Mesothelial cell of epicardium (in vitro differentiated cells): ENCODE measurements around the gene RAB8A. TPM values are rescaled to one million over a fixed set of nuclear protein-coding genes. Genes with fewer than 3 reads are reported as not detected.

Experiments
- DNase-seq, 2 experiments: peaks; one replicate each; pipeline ENCODE4 v3.0.0; 2021; ENCODE audit warnings: low spot score in 2 of 2; ENCODE audit not compliant: unreplicated experiment in 2 of 2
- H3K27ac Mint-ChIP-seq: 2 replicates; pipeline ENCODE4 v1.8.0; 2021; ENCODE audit warnings: mixed read lengths
- H3K27me3 Mint-ChIP-seq: 2 replicates; pipeline ENCODE4 v1.8.0; 2021; ENCODE audit warnings: low read depth, mixed read lengths
- H3K36me3 Mint-ChIP-seq: 2 replicates; pipeline ENCODE4 v1.8.0; 2021; ENCODE audit warnings: mixed read lengths
- H3K4me1 Mint-ChIP-seq: 2 replicates; pipeline ENCODE4 v1.8.0; 2021; ENCODE audit warnings: mixed read lengths
- H3K4me3 Mint-ChIP-seq: 2 replicates; pipeline ENCODE4 v1.8.0; 2021; ENCODE audit warnings: mild to moderate bottlenecking, moderate library complexity, mixed read lengths
- H3K9me3 Mint-ChIP-seq: 2 replicates; pipeline ENCODE4 v1.8.0; 2021; ENCODE audit warnings: mixed read lengths
- total RNA-seq: library from RNA; stranded (reverse); gene quantifications from 3 replicates; pipeline ENCODE4 v1.2.1, GENCODE V29; 2021
- TF ChIP-seq, protein P1 (sequence below): fragments of 200-600 bp; sonication (generic); IDR thresholded peaks from one replicate; pipeline ENCODE4 v1.5.0; 2021; ENCODE audit warnings: antibody characterized with exemption; ENCODE audit not compliant: unreplicated experiment

The RAB8A gene
- total RNA-seq, 1 donor from 2014 or later: 69.4 TPM

DNA sequence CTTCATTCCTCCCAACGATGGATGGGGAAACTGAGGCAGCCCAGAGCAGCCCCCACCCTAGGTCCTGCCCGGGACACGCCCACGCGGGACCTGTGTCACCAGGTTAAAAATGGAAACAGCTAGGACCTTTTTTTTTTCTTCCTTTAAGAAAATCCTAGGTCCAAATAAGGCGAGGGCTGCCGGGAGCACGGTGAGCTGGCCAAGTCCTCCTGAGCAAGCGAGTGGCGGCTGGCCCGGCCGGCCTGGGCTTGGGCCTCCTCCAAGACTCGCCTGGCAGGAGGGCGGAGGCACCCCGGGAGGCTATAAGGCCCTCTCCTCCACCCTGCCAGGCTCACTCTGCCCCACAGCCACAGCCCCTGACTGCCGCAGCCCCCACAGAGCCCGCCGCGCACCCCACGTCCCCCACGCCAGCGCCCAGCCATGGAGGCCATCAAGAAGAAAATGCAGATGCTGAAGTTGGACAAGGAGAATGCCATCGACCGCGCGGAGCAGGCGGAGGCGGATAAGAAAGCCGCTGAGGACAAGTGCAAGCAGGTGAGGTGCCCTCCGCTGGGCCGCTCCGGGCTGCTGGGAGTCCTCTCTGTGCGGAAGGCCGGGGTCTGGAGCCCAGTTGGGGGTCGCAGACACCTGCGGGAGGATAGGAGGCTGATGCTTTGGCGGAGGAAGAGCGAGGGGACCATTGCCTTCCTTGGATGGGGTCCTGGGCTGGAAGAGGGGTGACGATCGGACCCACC is 44.3 kb upstream of the RAB8A start:
- no peak for DNase-seq
- Mint-ChIP-seq H3K27me3 (no peaks in the 10 kb centered on the region), H3K4me3 (no peak overlapping the region), H3K9me3 (no peaks in the 10 kb centered on the region), H3K27ac (no peak overlapping the region), H3K4me1 (peaks cover 3% of the 10 kb centered on the region), H3K36me3 (no peaks in the 10 kb centered on the region)
- TF ChIP-seq, protein P1, sequence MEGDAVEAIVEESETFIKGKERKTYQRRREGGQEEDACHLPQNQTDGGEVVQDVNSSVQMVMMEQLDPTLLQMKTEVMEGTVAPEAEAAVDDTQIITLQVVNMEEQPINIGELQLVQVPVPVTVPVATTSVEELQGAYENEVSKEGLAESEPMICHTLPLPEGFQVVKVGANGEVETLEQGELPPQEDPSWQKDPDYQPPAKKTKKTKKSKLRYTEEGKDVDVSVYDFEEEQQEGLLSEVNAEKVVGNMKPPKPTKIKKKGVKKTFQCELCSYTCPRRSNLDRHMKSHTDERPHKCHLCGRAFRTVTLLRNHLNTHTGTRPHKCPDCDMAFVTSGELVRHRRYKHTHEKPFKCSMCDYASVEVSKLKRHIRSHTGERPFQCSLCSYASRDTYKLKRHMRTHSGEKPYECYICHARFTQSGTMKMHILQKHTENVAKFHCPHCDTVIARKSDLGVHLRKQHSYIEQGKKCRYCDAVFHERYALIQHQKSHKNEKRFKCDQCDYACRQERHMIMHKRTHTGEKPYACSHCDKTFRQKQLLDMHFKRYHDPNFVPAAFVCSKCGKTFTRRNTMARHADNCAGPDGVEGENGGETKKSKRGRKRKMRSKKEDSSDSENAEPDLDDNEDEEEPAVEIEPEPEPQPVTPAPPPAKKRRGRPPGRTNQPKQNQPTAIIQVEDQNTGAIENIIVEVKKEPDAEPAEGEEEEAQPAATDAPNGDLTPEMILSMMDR: no peak

DNA sequence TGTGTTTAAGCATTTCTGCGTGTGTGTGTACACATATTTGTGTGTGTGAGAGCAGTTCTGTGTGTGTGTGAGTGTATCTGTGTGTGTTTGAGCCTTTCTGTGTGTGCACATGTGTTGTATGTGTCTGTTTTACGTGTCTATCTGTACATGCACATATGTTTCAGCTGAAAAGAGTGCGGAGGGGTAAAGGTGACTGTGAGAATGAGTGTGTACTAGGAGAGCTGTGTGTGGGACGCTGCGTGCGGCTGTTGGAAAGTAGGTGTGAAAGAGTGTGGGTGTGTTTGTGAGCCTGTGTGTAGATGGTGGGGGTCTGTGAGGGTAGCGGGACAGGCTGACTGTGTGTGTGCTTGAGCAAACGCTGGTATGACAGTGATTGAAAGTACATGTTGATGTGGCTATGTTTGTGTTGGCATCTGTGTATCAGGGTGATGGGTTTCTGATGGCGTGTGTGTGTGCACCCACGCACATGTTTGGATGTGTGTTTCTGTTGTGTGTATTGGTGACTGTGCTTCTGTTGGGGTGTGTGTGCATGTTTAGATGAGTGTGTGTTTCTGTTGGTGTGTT is 42.9 kb upstream of the RAB8A start:
- H3K27me3 Mint-ChIP-seq: no peaks in the 10 kb centered on the region
- no peaks in the 10 kb centered on the region for H3K36me3 Mint-ChIP-seq
- no peaks in the 10 kb centered on the region for H3K9me3 Mint-ChIP-seq
- TF ChIP-seq, protein P1: no peak
- no peak for DNase-seq
- H3K4me3 Mint-ChIP-seq: no peak overlapping the region
- H3K27ac Mint-ChIP-seq: no peak overlapping the region
- H3K4me1 Mint-ChIP-seq: peaks cover 3% of the 10 kb centered on the region

DNA sequence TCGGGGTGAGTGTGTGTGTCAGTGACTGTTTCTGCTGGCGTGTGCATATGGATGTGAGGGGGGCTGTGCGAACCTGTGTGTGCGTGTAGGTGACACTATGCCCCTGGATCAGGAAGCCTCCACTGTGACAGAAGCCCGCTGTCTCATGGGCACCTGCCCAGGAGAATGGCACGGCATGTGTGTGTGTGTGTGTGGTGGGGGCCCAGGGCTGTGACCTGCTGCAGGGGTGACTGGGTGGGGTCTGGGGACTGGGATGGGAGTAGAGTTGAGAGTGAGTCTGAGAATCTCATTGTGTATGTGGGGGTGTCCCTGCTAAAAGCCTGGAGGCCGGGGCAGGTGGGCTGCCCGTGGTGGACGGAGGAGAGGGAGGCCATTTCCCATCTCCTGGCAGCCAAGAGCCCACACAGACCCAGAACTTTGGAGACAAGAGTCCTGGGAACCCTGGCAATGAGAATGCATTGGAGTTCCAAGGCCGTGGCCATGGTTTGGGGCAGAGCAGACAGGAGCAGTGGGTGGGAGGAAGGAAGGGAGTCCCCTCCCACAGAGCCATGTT is 41.8 kb upstream of the RAB8A start:
- H3K4me3 Mint-ChIP-seq: no peak overlapping the region
- no peak overlapping the region for H3K27ac Mint-ChIP-seq
- TF ChIP-seq, protein P1: no peak
- H3K27me3 Mint-ChIP-seq: no peaks in the 10 kb centered on the region
- peaks cover 12% of the 10 kb centered on the region for H3K4me1 Mint-ChIP-seq
- no peaks in the 10 kb centered on the region for H3K9me3 Mint-ChIP-seq
- no peak for DNase-seq
- H3K36me3 Mint-ChIP-seq: no peaks in the 10 kb centered on the region

DNA sequence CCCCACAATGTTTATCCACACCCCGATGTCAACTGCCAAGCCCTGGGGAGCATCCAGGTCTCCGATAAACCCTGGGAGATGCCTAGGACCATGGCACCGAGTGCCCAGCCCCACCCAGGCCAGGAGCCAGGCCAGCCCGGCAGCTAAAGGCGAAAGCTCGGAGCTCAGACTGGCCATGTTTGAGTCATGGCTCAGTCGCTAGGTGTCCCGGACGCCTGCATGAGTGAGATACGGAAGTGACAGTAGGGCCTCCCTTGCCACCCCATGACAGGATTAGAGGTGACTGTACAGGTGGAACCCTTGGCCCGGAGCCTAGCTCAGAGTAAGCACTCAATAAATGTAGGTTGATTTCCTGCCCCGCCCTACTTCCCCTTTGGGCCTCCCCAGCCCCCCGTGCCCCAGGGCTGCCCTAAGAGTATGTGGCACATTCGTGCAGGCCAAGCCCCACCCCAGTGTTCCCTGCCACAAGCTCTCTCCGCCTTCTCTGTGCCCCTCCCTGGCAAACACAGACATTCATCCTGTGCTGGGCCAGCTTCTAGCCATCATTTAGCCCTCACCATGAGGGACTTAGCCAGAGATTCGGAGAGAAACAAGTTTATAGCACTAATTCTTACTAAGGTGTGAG is 41.2 kb upstream of the RAB8A start:
- H3K9me3 Mint-ChIP-seq: no peaks in the 10 kb centered on the region
- no peak overlapping the region for H3K4me3 Mint-ChIP-seq
- H3K27me3 Mint-ChIP-seq: no peaks in the 10 kb centered on the region
- peaks cover 14% of the 10 kb centered on the region for H3K4me1 Mint-ChIP-seq
- no peak overlapping the region for H3K27ac Mint-ChIP-seq
- TF ChIP-seq, protein P1: no peak
- H3K36me3 Mint-ChIP-seq: no peaks in the 10 kb centered on the region
- no peak for DNase-seq

DNA sequence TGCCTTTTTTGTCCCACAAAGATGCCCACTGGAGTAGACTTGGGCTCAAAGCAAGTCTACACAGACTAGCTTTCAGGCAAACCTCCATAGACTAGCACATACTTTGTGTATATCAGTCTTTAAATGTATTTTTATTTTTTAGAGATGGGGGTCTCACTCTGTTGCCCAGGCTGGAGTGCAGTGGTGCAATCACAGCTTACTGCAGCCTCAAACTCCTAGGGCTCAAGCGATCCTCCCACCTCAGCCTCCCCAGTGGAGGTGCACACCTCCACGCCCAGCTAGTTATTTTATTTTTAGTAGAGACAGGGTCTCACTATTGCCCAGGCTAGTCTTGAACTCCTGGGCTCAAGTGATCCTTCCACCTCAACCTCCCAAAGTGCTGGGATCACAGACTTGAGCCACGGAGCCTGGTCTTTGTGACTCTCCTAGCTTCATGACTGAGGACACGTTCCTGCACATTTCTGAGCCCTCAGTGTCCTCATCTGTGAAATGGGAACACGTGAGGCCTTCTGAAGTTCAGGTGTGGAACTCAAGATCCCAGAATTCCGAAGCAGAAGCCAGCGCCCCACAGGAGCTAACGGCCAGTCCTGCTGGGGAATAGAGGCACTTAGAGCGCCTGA is 40.5 kb upstream of the RAB8A start:
- no peak overlapping the region for H3K27ac Mint-ChIP-seq
- peaks cover 14% of the 10 kb centered on the region for H3K4me1 Mint-ChIP-seq
- no peaks in the 10 kb centered on the region for H3K36me3 Mint-ChIP-seq

More for the DNA sequence above, 40.5 kb upstream of the RAB8A start:
- DNase-seq: no peak
- no peaks in the 10 kb centered on the region for H3K27me3 Mint-ChIP-seq
- H3K9me3 Mint-ChIP-seq: no peaks in the 10 kb centered on the region
- no peak overlapping the region for H3K4me3 Mint-ChIP-seq
- TF ChIP-seq, protein P1: no peak
